Fibroblast of pulmonary artery (primary cell): Measurements from ENCODE around the gene ADGRG2.
A peak's percentile ranks its signal among the peaks of the same experiment; 100 is the strongest.

Source experiments
- DNase-seq: peaks from one replicate; pipeline ENCODE4 v3.0.0-alpha.2; 2010; ENCODE audit warnings: low read depth
- H3K4me3 ChIP-seq: replicated peaks from 2 replicates; pipeline ENCODE4 v1.5.1; 2011; ENCODE audit warnings: low read depth, mild to moderate bottlenecking, control low read depth, low read length, moderate library complexity
- CTCF ChIP-seq: IDR thresholded peaks from 2 replicates; pipeline ENCODE4 v1.5.1; 2011; ENCODE audit warnings: mild to moderate bottlenecking, control low read depth, low read length, inconsistent platforms; ENCODE audit errors: missing control alignments

The ADGRG2 gene

DNA sequence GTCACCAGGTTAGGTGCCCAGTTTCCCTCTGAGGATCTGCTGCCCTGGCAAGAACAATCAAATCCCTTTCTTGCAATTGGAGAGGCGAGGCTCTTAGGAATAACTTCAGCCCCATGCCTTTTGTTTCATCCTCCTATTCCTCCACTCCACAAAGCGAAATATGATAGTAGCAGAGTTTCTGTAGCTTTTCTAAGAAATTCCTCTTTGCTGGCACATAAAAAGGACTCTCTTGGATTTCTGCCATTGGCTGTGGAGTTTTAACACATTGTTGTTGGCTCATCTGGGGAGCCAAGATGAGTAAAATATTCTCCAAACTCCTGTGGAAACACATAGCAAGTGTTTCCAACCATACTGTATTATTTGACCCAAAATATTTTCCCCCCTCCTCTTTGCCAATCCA lies 11.0 kb upstream of the ADGRG2 start:
- no peak overlapping the region for H3K4me3 ChIP-seq
- no peak for TF ChIP-seq CTCF
- DNase-seq = no peak

GRCh38 chrX:19130628-19131027 lies 8.4 kb upstream of the ADGRG2 start:
- DNase-seq = no peak

GRCh38 chrX:19129694-19130093 lies 7.4 kb upstream of the ADGRG2 start:
- no peak for TF ChIP-seq CTCF
- no peak overlapping the region for H3K4me3 ChIP-seq
- DNase-seq = no peak

More at GRCh38 chrX:19130628-19131027, 8.4 kb upstream of the ADGRG2 start:
- no peak for TF ChIP-seq CTCF
- H3K4me3 ChIP-seq = no peak overlapping the region

DNA sequence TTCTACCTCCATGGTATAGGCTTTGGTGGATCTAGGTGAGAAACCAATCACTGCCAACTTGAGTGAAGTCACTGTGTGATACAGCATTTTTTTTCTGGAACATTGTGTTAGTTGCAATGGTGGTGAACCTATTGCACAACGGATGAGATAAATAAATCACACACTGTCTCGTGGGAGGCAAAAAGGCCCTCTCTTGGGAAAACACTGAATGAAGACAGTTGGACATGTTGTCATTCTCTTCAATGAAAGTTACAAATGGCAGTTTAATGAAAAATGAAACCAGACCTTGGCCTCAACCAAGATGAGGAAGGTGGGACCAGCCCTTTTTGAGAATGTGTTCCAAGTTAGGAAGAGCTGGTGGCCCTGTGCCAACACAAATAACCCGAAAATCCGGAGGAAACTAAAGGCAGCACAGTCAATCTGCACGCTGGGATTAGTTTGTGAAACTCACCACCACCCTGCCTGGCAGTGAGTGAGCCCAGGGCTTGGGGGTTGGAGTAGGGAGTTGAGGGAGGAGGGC lies 5.4 kb upstream of the ADGRG2 start:
- no peak for TF ChIP-seq CTCF
- DNase-seq = peak; percentile 69
- no peak overlapping the region for H3K4me3 ChIP-seq

DNA sequence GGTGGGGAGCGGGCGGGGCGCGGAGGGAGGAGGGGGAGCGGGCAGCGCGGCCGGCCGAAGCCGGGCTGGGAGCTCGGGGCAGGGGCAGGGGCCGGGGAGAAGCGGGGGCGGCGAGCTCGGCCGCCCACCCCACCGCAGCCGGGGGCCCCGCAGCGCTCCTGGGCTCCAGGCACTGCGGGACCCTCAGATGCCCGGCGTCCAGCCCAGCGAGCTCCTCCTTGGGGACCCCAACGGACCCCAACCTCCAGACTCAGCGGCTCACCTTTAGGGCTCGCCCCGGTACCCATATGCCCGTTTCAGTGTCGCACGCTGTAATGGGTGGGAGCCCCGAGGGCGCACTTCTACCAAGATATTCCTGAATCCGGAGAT lies 357 bp upstream of the ADGRG2 start:
- no peak for DNase-seq
- TF ChIP-seq CTCF = no peak

DNA sequence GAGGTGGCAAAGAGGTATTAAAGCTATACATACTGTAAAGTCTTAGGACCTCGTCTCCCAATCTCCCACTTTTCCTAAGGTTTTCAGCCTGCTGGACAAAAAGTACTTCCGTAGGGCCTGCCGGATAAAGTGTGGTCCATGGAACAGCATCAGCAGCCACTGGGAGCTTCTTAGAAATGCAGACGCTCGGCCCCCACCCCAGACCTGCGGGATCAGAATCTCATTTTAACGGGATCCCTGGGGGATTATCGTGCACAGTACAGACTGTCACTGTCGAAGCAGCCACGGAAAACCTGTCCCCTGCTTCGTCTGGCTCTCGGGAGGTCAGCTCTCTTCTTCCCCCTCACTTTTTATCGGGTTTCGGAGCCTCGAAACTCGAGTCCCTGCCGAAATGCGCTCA lies 802 bp downstream of the ADGRG2 start:
- DNase-seq = no peak
- no peak overlapping the region for H3K4me3 ChIP-seq
- TF ChIP-seq CTCF = no peak

More for the DNA sequence above, 357 bp upstream of the ADGRG2 start:
- H3K4me3 ChIP-seq = no peak overlapping the region

- no peak for TF ChIP-seq CTCF
- no peak overlapping the region for H3K4me3 ChIP-seq
- DNase-seq = no peak
Observed at GRCh38 chrX:19110642-19111041, 11.6 kb downstream of the ADGRG2 start.
